GM12878 (cell line): ENCODE results near the gene PITPNC1. TPM values are rescaled to one million over a fixed set of nuclear protein-coding genes. Genes with fewer than 3 reads are reported as not detected.

Experiments used
- ATAC-seq: fragments of 200-7000 bp; cut with Tn5 transposase; 3 replicates; pipeline ENCODE4 v1.9.1; 2020; ENCODE audit warnings: mild to moderate bottlenecking, moderate library complexity
- BruUV-seq: library from RNA; stranded (reverse); fragments of 400-500 nt; replicated peaks from 2 replicates; lab custom pipeline; 2021; lab: Mats Ljungman, UMichigan
- CTCF ChIA-PET: fragments of 300-600 bp; sonication (Branson Sonifier 250); formaldehyde crosslinking; extraction: SDS; loops from one replicate; lab custom pipeline; 2021; ENCODE audit warnings: inconsistent platforms; lab: Yijun Ruan, JAX
- POLR2A ChIA-PET: fragments of 350-600 bp; formaldehyde crosslinking; extraction: SDS; loops from one replicate; lab custom pipeline; 2021; ENCODE audit warnings: inconsistent platforms; lab: Charles Lee
- RAD21 ChIA-PET: fragments of 300-600 bp; sonication (Branson Sonifier 250); formaldehyde crosslinking; loops from one replicate; lab custom pipeline; 2023; ENCODE audit warnings: antibody characterized with exemption; ENCODE audit not compliant: unreplicated experiment; lab: Charles Lee
- SMC1A ChIA-PET: fragments of 300-600 bp; sonication (Branson Sonifier 250); formaldehyde crosslinking; loops from one replicate; lab custom pipeline; 2023; ENCODE audit not compliant: unreplicated experiment, uncharacterized antibody; lab: Charles Lee
- DNase-seq: peaks from one replicate; pipeline ENCODE4 v3.0.0-alpha.2; 2011; ENCODE audit warnings: low read depth, low spot score
- FAIRE-seq: peaks from 3 replicates; lab custom pipeline; 2011; peaks lifted over from hg19 to GRCh38; lab: Jason Lieb, UNC
- H2AFZ ChIP-seq: 2 replicates; pipeline ENCODE4 v1.6.0; 2011; ENCODE audit warnings: low read depth, low read length, control low read depth; ENCODE audit not compliant: control insufficient read depth
- H3K27ac ChIP-seq: 2 replicates; pipeline ENCODE4 v1.5.1; 2011; ENCODE audit warnings: control low read depth; ENCODE audit not compliant: control insufficient read depth, insufficient read depth
- H3K27me3 ChIP-seq, 2 experiments: replicated peaks in 1 of 2; 2 replicates each; pipeline versions ENCODE4 v1.6.0 to v1.6.1; 2011; ENCODE audit warnings: low read length in 1 of 2; ENCODE audit not compliant: control insufficient read depth in 2 of 2, insufficient read depth in 2 of 2
- H3K36me3 ChIP-seq, 2 experiments: 2 replicates each; pipeline ENCODE4 v1.5.1; 2011; ENCODE audit warnings: low read length in 1 of 2; ENCODE audit not compliant: control insufficient read depth in 2 of 2, insufficient read depth in 2 of 2
- H3K4me1 ChIP-seq: 2 replicates; pipeline ENCODE4 v1.6.1; 2011; ENCODE audit warnings: mild to moderate bottlenecking, low read length, moderate library complexity, mixed read lengths; ENCODE audit not compliant: control insufficient read depth, insufficient read depth
- H3K4me2 ChIP-seq: 2 replicates; pipeline ENCODE4 v1.6.0; 2011; ENCODE audit warnings: control low read depth; ENCODE audit not compliant: control insufficient read depth, insufficient read depth
- H3K4me3 ChIP-seq: fragments of 200-600 bp; sonication (generic); 2 replicates; pipeline ENCODE4 v1.5.1; 2016
- H3K79me2 ChIP-seq: 2 replicates; pipeline ENCODE4 v1.6.0; 2011; ENCODE audit warnings: low read length; ENCODE audit not compliant: control insufficient read depth, insufficient read depth
- H3K9ac ChIP-seq: 2 replicates; pipeline ENCODE4 v1.8.0; 2011; ENCODE audit warnings: low read length, control low read depth, mixed read lengths; ENCODE audit not compliant: control insufficient read depth, insufficient read depth
- H3K9me3 ChIP-seq: replicated peaks from 3 replicates; pipeline ENCODE4 v1.5.1; 2011; ENCODE audit warnings: mild to moderate bottlenecking, low read length; ENCODE audit not compliant: control insufficient read depth, insufficient read depth
- H4K20me1 ChIP-seq: 2 replicates; pipeline ENCODE4 v1.6.0; 2011; ENCODE audit not compliant: control insufficient read depth, insufficient read depth
- CTCF ChIP-seq, 3 experiments: IDR thresholded peaks in 2 of 3; conservative IDR thresholded peaks in 1 of 3; 2 replicates each; pipeline ENCODE4 v1.5.1; 2011; ENCODE audit warnings: low read depth in 3 of 3, low read length in 3 of 3, mild to moderate bottlenecking in 3 of 3, control low read depth in 2 of 3, moderate library complexity in 2 of 3, inconsistent platforms in 1 of 3, mixed read lengths in 1 of 3; ENCODE audit not compliant: control insufficient read depth in 2 of 3, insufficient read depth in 1 of 3; ENCODE audit errors: extremely low read depth in 1 of 3
- GATAD2B ChIP-seq: fragments of 450-650 bp; conservative IDR thresholded peaks from 2 replicates; pipeline ENCODE4 v1.6.1; 2017; ENCODE audit warnings: low read depth, mild to moderate bottlenecking, moderate library complexity
- IKZF1 ChIP-seq: fragments of 450-650 bp; conservative IDR thresholded peaks from 2 replicates; pipeline ENCODE4 v1.6.1; 2017; ENCODE audit warnings: antibody characterized with exemption, mild to moderate bottlenecking
- MAX ChIP-seq: IDR thresholded peaks from 2 replicates; pipeline ENCODE4 v1.6.1; 2012; ENCODE audit warnings: low read depth, low read length, improper control_type of control experiment
- NFIC ChIP-seq: IDR thresholded peaks from 2 replicates; pipeline ENCODE4 v1.6.1; 2012; ENCODE audit warnings: low read depth, mild to moderate bottlenecking, inconsistent platforms, low read length, moderate library complexity
- NKRF ChIP-seq: fragments of 450-650 bp; conservative IDR thresholded peaks from 2 replicates; pipeline ENCODE4 v1.6.1; 2017; ENCODE audit warnings: mild to moderate bottlenecking, moderate library complexity
- POLR2AphosphoS5 ChIP-seq: IDR thresholded peaks from 2 replicates; pipeline ENCODE4 v1.6.1; 2011; ENCODE audit warnings: mild to moderate bottlenecking, low read length, inconsistent platforms
- RBBP5 ChIP-seq: fragments of 200-600 bp; sonication (generic); conservative IDR thresholded peaks from 2 replicates; pipeline ENCODE4 v1.6.1; 2016
- SREBF1 ChIP-seq: IDR thresholded peaks from 2 replicates; pipeline ENCODE4 v1.6.1; 2012; ENCODE audit warnings: mild to moderate bottlenecking, low read length
- ZBED1 ChIP-seq: IDR thresholded peaks from 2 replicates; pipeline ENCODE4 v1.6.1; 2016; ENCODE audit warnings: borderline replicate concordance
- ZZZ3 ChIP-seq: IDR thresholded peaks from 2 replicates; pipeline ENCODE4 v1.6.1; 2011; ENCODE audit warnings: low read depth; ENCODE audit not compliant: control insufficient read depth, insufficient read length
- WGBS: methylation state at CpG from one replicate; pipeline ENCODE4 v1.1.6; 2016; ENCODE audit warnings: low lambda C conversion rate; ENCODE audit not compliant: insufficient replicate concordance, insufficient coverage; ENCODE audit errors: missing lambda C conversion rate; 5-methylcytosine and 5-hydroxymethylcytosine counted together
- in situ Hi-C: fragments of 300-500 bp; cut with MboI; formaldehyde crosslinking; loops from 9 replicates; pipeline ENCODE4 v1.14.3; 2018; ENCODE audit warnings: mixed read lengths
- intact Hi-C: fragments of 100-400 bp; cut with micrococcal nuclease; formaldehyde crosslinking; loops from one replicate; pipeline ENCODE4 v1.14.2; 2022; ENCODE audit not compliant: unreplicated experiment
- polyA plus RNA-seq, 11 experiments: library from polyadenylated mRNA; depleted of rRNA in 4 of 11; unstranded in 6 of 11; stranded (reverse) in 5 of 11; fragments of >200 nt; fragmentation: Nextera tagmentation in 4 of 11; fragmentation: Illumina TruSeq in 1 of 11; extraction: Ambion mirVana in 4 of 11; extraction: Trizol in 1 of 11; gene quantifications; 1 replicate in 1 of 11; 2 replicates in 10 of 11; pipeline versions ENCODE4 v1.2.1 to v1.2.3, GENCODE V29; 2011 to 2016; ENCODE audit warnings: inconsistent platforms in 2 of 11, missing spikeins in 2 of 11, low read depth in 1 of 11
- total RNA-seq, 4 experiments: library from RNA; depleted of rRNA in 3 of 4; stranded (reverse); fragments of >200 nt in 3 of 4; fragmentation: Illumina TruSeq in 1 of 4; extraction: Trizol in 1 of 4; gene quantifications; 2 replicates each; pipeline versions ENCODE4 v1.2.1 to v1.2.3, GENCODE V29; 2013 to 2021

Gene PITPNC1
- total and polyA plus RNA-seq, 10 of the 15 experiments (the other 5 are each of a cell fraction or from before 2014, with no cell fraction given) = 12.2 to 62.4 (median 47.3) TPM

GRCh38 chr17:67459985-67460384 lies 82.9 kb downstream of the PITPNC1 start:
- Histone ChIP-seq H3K36me3 (peaks cover 0 to 1% of the 10 kb centered on the region in 2 experiments; a peak in 1 of 4 replicates), H3K27me3 (no peaks in the 10 kb centered on the region), H3K4me2 (no peak overlapping the region), H2AFZ (no peak overlapping the region), H3K4me1 (peaks cover 15% of the 10 kb centered on the region), H3K4me3 (no peak overlapping the region), H3K9me3 (peaks cover 9% of the 10 kb centered on the region; the same call in 2 of the 3 replicates), H4K20me1 (no peaks in the 10 kb centered on the region), H3K9ac (no peak overlapping the region), H3K79me2 (peaks cover 25% of the 10 kb centered on the region), H3K27ac (no peak overlapping the region)
- CTCF ChIA-PET = no interaction called here
- no TSS peak for BruUV-seq
- intact Hi-C loops = no loop called here
- SMC1A ChIA-PET = interaction anchor here (1.0 kb wide), 1 partner anchor 143 kb away, joined by 3 read pairs; no protein-coding TSS in a partner anchor
- DNase-seq = no peak
- 74% methylated on average over 7 of the region's 7 CpGs for WGBS
- in situ Hi-C loops = loop anchor here (10.0 kb wide), 1 partner anchor 75 kb away; no protein-coding TSS in a partner anchor
- TF ChIP-seq ZBED1 (no peak), IKZF1 (no peak), GATAD2B (no peak), CTCF (IDR thresholded peaks at IDR 0.05 in 2 of 3, conservative IDR thresholded peaks at IDR 0.05 in 1 of 3; ENCODE audit: control insufficient read depth in 2 of 3, extremely low read depth in 1 of 3, insufficient read depth in 1 of 3, low read depth in 3 of 3, low read length in 3 of 3) (no peak)
- RAD21 ChIA-PET = no interaction called here
- POLR2A ChIA-PET = no interaction called here
- ATAC-seq = no peak
- FAIRE-seq = no peak

GRCh38 chr17:67461228-67461780 lies 84.2 kb downstream of the PITPNC1 start:
- intact Hi-C loops = no loop called here
- CTCF ChIA-PET = no interaction called here

More at GRCh38 chr17:67461228-67461780, 84.2 kb downstream of the PITPNC1 start:
- no peaks in the 10 kb centered on the region for H4K20me1 ChIP-seq
- ChIA-PET SMC1A (no interaction called here), RAD21 (no interaction called here), POLR2A (no interaction called here)
- no peak overlapping the region for H3K4me2 ChIP-seq
- H3K4me3 ChIP-seq = no peak overlapping the region
- in situ Hi-C loops = loop anchor here (10.0 kb wide), 1 partner anchor 77 kb away; no protein-coding TSS in a partner anchor
- peaks cover 9% of the 10 kb centered on the region; the same call in 2 of the 3 replicates for H3K9me3 ChIP-seq
- peaks cover 10% of the 10 kb centered on the region for H3K4me1 ChIP-seq
- H2AFZ ChIP-seq = no peak overlapping the region
- ATAC-seq (no peak), DNase-seq (no peak), FAIRE-seq (no peak)
- no peaks in the 10 kb centered on the region for H3K27me3 ChIP-seq
- peaks cover 30% of the 10 kb centered on the region for H3K79me2 ChIP-seq
- H3K9ac ChIP-seq = no peak overlapping the region
- H3K36me3 ChIP-seq = peaks cover 0 to 1% of the 10 kb centered on the region in 2 experiments; a peak in 1 of 4 replicates
- BruUV-seq = no TSS peak
- TF ChIP-seq NFIC = no peak
- no peak for TF ChIP-seq MAX
- TF ChIP-seq RBBP5 = no peak
- no peak for TF ChIP-seq ZZZ3
- no peak for TF ChIP-seq SREBF1
- no peak for TF ChIP-seq NKRF
- no peak for TF ChIP-seq POLR2AphosphoS5
- 72% methylated on average over 6 of the region's 6 CpGs for WGBS
- H3K27ac ChIP-seq = no peak overlapping the region
